HK-2 (cell line): Measurements from ENCODE around the gene SYT2.
A peak's percentile ranks its signal among the peaks of the same experiment; 100 is the strongest.

Source experiments
- DNase-seq: peaks from one replicate; pipeline ENCODE4 v3.0.0-alpha.2; 2018; ENCODE audit not compliant: unreplicated experiment

SYT2 gene

DNA sequence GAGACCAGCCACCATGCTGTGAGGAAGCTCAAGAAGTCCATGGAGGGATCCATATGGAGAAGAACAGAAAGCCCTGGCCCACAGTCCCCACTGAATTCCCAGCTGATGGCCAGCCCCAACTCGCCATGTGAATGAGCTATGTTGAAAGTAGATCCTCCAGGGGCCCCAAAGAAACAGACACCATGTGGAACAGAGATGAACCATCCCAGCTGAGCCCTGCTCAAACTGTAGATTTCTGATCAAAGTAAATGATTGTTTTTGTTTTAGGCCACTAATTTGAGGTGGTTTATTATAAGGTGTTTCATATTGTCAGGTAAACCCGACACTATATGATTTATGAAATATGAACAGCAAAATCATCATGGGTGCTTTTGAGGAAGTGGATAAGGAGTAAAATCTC lies 32.8 kb downstream of the SYT2 start:
- DNase-seq = no peak

GRCh38 chr1:202673531-202673930 lies 36.7 kb downstream of the SYT2 start:
- DNase-seq = no peak

DNA sequence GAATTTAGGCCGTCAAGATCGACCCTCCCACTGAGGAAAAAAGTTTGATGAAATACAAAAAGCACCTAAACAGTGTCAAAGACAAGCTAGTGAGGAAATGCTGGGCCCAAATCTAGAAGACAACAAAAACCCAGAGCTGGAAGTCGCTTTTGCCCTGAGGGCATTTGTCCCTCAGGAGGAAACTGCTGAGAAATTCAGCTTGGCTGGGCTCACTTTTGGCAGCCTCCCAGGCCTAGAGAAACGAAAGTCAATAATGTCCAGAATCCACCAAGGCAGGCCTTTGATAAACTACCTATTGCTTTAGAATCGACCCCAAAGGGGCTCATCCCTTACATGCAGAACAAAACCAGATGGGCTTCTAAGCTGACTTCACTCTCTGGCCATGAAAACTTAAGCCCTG lies 38.9 kb downstream of the SYT2 start:
- DNase-seq = no peak

DNA sequence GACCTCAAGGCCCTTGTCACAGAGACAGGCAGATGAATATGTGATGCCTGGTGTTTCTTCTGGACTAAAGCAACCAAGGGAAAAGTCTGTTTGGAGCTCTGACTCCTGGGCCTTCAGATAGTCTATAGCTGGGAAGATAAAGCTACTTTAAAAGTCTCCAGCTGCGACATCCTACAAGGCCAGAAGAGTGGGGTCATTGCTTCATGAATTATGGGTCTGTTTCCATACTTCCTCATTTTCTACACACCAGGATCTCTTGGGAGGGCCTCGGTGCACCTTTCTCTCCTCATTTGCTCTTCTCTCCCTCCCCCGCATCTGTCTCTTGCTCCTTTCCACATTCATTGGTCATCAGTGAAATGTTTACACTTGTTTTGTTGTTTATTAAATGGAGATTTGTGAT lies 44.8 kb downstream of the SYT2 start:
- DNase-seq = no peak

DNA sequence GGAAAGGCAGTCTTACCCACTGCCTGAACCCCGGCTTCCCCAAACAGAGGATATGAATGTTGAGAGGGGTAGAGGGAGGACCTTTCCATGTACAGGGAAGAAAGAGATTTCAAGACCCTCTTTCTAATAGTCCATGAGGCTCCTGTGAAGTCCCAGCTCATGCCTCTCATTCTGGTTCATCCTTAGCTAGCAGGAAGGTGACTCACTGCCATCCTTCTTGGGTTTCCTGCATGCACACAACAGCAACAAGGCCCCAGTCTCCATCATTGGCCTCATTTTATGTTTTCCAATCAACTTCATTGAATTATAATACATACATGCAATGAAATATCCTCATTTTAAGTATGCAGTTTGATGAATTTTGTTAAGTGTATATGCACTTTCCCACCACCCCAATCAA lies 46.2 kb downstream of the SYT2 start:
- no peak for DNase-seq

- DNase-seq = no peak
These were observed 47.1 kb downstream of the SYT2 start for GRCh38 chr1:202663131-202663530.

GRCh38 chr1:202662081-202662480 lies 48.2 kb downstream of the SYT2 start:
- DNase-seq = no peak

- DNase-seq = no peak
These were observed 49.0 kb downstream of the SYT2 start for GRCh38 chr1:202661136-202661845.

DNA sequence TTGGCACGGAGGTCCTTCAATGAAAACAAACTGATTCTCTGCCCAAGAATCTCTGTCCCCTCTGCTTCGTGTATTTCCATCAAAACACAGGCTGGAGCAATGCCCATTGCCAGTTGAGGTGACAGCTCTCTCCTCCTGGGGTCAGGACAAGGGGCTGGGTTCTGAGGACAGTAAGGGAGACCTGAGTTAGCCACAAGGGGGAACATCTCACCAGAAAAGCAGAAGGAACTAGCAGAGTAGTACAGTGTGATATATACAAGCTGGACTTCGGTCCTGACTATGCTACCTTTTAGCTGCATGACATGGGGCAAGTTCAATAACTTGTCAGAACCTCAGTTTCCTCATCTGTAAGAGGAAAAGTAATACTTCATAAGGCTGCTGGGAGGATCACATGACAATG lies 50.3 kb downstream of the SYT2 start:
- DNase-seq = no peak

- DNase-seq = no peak
These were observed 50.7 kb downstream of the SYT2 start for GRCh38 chr1:202659541-202659940.

- no peak for DNase-seq
These were observed 51.5 kb downstream of the SYT2 start for GRCh38 chr1:202658769-202659168.

- no peak for DNase-seq
These were observed 51.9 kb downstream of the SYT2 start for GRCh38 chr1:202658251-202658759.

DNA sequence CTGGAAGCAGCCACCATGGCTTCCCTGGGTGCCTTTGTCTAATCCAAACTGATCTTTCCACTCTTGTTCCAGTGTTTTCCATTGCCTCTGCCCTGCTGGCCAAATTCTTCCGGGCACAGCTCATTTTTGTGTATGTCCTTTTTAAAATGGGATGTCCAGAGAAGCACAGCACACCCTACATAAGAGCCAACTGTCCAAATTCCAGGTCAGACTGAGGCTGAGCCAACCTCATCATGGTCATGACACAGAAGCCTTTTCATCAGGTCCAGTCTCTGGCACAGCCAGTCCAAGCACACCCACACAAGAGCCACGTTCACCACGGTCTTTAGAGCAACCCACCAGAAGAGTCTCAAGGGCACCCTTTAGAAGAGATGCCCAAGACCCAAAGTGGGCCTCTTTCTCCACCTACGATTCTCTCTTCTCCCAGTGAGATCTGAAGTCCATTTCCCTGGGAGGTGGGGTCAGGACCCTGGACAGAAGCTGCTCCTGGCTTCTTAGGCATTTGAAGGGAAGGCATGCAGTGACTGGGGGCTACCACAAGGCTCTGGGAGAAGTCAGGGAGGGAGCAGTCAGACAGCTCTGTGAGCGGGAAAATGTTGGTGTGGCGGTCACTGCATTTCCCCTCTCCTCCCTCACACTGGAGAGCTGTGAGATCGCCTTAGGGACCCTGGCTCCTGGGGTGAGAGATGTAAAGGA lies 53.2 kb downstream of the SYT2 start:
- peak; percentile 30 for DNase-seq

DNA sequence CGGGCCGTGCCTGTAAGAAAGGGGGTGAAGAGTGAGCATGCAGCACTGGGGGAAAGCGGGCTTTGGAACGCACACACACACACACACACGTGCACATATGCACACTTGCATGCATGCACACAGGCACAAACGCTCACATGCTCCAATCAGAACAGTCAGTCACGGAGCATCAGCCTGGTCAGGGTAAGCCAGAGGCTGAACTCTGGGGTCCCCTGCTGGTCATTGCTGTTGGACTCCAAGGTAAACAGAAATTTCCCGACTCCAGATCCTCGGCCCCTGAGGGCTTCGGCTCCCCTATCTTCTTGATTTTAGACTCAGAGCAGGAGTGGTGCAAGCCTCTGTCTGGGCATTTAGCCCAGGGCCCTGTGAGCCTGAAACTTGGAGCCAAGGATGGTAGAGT lies 54.2 kb downstream of the SYT2 start:
- DNase-seq = no peak

GRCh38 chr1:202654079-202654478 lies 56.2 kb downstream of the SYT2 start:
- no peak for DNase-seq

DNA sequence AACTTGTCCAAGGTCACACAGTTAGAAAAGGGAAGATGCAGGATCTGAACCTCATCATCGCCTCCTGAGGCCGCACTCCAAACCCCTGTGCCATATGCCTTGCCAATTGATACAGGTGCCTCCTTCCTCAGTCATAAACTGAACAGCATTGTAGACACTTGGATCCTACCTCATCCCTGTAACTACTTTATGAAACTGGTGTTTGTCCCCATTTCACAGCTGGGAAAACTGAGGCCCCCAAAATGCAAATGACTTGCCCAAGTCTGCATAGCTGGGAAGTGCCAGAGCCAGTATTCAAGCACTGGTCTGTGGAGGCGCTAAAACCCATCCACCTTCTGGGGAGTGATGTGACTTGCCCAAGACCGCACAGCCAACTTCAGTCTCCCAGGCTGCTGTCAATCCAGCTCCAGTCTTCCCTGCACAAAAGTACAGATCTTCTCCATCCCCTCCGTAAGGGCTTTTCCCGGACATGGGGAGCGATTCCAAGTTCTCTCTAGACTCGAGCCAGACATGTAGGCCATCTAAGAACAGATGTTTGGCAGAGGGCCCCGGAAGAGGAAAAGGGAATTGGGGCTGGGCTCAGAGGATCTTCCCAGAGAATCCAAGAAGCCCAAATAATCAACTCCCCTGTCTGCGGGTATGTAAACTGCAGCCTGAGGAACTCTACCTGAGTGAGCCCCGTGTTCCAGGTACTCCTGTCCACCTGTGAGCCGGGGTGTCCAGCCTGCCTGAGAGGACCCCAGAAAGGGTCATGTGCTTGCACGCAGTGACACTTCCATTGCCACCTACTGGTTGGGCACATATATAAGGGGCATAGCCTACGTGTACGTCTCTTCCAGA lies 60.5 kb downstream of the SYT2 start:
- DNase-seq = no peak

GRCh38 chr1:202648605-202649226 lies 61.5 kb downstream of the SYT2 start:
- no peak for DNase-seq

GRCh38 chr1:202645097-202645476 lies 65.2 kb downstream of the SYT2 start:
- no peak for DNase-seq

- DNase-seq = no peak
These were observed 65.8 kb downstream of the SYT2 start for GRCh38 chr1:202644219-202645096.

DNA sequence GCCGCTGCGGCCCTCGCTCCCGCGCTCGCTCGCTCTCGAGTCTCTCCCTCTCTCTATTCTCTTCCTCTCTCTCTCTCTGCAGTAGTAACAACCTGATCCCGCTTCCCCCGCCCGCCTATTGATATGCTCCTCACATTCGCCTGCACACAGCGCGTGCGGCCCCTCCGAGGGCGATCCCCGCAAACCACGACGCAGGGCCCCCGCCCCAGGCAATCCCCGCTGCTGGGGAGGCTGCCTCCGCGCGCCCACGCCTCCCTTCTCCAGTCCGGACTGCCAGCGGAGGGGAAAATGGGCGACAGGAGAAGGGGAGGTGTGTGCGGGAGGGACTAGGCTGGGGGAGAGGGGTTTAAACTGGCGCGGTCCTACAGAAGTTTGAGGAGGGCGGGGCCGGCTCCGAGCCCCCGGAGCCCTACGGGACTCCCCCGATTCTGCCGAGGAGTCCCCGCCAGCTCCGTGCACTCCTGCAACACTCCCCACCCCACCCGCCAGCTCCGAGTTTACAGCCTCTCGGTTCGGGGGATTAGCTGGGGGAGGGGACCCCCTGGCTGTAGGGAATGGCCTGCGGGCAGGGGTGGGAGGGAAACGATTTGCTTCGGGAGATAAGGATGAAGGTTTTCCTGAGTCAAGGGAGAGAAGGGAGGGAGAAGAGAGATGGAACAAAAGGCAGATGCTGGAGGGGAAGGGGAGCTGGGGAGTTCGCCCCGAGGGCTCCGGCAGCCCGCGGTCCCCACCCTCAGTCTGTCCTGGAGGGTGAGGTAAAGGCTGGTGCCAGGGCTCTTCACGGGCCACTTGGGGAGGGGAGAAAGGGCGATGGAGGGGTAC lies 66.6 kb downstream of the SYT2 start:
- DNase-seq = no peak
